NCI-H1436 treated with DMSO at 0.1 percent for 48 hours (cell line): ENCODE data around the gene ZNF565.
"Not testable (repeated sequence)": the region's sequence is repeated elsewhere in the genome, so short reads cannot be mapped to it uniquely, and the experiment has no call there.

Source experiments
- DNase-seq: peaks from one replicate; lab custom pipeline; 2025; lab: John Stamatoyannopoulos, UW

ZNF565 gene

GRCh38 chr19:36150586-36150985 lies 63.9 kb downstream of the ZNF565 start:
- DNase-seq = no peak

DNA sequence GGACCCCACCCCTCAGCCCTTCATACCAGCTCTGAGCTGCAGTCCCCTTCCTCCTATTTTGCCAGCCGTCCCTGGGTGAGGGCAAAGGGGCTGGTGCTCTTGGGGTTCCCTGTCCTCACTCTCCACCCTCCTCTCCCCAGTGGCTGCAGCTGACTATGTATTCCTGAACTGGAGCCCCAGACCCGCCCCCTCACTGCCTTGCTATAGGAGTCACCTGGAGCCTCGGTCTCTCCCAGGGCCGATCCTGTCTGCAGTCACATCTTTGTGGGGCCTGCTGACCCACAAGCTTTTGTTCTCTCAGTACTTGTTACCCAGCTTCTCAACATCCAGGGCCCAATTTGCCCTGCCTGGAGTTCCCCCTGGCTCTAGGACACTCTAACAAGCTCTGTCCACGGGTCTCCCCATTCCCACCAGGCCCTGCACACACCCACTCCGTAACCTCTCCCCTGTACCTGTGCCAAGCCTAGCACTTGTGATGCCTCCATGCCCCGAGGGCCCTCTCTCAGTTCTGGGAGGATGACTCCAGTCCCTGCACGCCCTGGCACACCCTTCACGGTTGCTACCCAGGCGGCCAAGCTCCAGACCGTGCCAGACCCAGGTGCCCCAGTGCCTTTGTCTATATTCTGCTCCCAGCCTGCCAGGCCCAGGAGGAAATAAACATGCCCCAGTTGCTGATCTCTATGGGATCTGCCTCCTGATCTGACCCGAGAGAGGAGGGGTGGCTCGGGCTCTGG lies 64.6 kb downstream of the ZNF565 start:
- no peak for DNase-seq

DNA sequence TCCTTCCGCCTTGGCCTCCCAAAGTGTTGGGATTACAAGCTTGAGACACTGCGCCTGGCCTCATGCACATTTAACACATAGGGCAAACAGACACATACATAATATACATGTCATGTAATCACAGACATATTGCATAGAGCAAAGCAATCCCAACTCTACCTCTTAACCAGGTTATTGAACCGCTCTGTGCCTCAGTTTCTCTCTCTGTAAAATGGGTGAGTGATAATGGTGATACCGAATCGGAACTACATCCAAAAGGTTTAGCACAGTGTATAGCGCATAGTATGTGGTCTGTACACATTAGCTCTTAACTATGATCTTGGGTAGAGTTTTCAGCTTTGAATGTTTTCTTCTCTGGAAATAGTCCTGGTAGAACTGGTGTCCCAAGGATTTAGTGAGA lies 69.8 kb downstream of the ZNF565 start:
- no peak for DNase-seq

DNA sequence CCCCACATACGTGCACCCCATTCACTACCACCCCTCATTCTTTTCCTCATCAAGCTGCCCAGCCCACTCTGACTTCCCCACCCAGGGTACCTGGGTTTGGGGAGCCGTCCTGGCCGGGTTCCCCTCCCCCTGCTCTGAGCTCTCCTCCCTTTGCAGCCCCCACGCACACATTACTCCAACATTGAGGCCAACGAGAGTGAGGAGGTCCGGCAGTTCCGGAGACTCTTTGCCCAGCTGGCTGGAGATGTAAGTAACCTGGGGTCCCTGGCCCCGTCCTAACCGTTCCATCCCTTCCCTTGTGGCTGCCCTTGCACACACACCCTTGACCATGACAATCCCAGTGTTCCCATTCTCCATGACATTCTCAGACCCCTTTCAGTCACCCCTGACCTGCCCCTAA lies 72.0 kb downstream of the ZNF565 start:
- no peak for DNase-seq

DNA sequence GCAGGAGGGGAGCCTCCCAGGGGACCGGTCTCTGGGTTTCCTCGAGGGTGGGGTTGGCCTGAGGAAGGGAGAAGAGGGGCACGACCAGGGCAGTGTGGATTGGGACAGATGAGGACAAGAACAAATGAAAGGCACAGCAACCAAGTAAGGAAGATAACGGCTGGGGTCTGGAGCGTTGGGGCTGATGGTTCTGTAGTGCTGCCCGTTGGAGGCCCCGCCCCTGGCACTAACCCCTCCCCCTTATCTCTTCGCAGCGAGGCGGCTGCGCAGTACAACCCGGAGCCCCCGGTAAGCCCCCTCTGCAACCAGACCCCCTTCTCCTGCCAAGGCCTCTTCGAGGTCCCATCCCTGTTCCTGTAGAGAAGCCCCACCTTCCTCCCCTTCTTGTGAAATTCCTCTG lies 72.4 kb downstream of the ZNF565 start:
- DNase-seq = no peak

DNA sequence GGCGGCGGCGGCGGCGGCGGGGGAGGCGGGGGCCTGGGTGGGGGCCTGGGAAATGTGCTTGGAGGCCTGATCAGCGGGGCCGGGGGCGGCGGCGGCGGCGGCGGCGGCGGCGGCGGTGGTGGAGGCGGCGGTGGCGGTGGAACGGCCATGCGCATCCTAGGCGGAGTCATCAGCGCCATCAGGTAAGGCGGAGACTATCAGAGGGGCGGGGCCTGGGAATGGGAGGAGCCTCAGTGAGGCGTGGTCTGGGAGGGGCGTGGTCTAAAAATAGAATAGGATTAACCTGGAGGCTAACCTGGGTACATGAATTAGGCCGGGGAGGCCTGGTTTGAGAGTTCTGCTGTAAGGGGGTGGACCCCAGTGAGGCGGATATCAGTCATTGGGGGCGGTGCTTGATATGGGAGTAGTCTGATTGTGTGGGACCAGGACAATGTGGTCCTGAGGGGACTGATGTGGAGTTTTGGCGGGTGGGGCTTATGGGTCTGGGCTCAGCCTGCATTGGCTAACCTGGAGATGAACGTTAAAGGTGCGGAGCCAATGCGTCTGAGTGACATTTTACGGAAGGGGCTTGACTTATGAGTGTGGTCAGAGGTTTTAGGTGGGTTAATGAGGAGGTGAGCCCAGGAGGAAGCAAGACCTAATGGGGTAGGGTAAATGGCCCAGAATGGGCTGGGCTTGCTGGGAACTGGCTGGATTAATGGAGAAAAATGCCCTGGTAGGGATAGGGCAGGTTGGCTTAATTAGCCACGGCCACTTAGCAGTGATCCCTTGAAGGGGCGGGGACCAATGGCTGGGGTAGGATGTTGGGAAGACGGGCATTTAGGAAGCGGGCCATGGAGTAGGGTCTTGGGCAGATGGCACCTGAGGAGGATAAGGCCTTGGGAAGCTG lies 73.2 kb downstream of the ZNF565 start:
- DNase-seq = peak; percentile 66

GRCh38 chr19:36140304-36141038 lies 74.0 kb downstream of the ZNF565 start:
- no peak for DNase-seq

DNA sequence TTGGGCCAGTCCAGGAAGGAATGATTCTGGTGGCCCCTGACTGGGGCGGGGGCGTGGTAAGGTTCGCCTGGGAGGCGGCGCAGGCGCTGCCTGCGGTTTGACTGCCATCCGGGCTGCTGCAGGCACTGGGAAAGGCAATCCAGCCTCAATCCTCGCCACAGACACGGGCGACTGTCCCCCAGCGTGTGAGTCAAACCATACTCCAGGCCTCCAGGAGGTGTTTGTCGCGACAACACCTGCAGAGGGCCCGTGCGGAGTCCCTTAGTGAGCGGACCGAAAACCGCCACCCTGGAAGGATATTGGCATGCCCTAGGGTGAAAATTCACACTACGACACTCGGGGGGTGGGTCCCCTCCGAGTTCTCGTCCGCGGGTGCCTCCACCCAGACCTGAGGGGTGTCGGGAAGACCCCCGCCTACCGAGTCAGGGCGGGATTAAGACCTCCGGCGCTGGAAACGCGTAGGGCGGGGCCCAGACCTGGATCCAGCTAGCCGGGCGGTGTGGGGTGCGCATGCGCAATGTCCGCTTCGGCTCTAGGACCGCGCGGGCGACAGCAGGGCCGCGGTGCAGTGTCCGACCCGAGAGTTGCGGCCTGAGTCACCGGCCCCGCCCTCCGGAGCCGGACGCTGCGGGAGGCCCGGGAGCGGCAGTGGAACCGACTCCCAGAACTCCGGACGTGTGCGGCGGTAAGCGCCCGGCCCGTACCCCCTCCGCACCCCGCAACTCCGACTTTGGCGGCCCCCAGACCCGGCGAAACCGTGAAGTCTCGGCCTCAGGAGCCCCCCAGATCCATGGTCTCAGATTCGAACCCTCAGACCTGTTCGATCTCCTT lies 74.8 kb downstream of the ZNF565 start, which contains the start of gene CAPNS1:
Gene CAPNS1 (plus strand): TSS at position 594 of the 831 bp plus-strand sequence. CDS start 946 bp downstream, outside the sequence.
- DNase-seq = peak; percentile 71

GRCh38 chr19:36139120-36139472 lies 75.4 kb downstream of the ZNF565 start:
- no peak for DNase-seq

- DNase-seq = no peak
Measured at GRCh38 chr19:36136964-36137686, 77.3 kb downstream of the ZNF565 start.

DNA sequence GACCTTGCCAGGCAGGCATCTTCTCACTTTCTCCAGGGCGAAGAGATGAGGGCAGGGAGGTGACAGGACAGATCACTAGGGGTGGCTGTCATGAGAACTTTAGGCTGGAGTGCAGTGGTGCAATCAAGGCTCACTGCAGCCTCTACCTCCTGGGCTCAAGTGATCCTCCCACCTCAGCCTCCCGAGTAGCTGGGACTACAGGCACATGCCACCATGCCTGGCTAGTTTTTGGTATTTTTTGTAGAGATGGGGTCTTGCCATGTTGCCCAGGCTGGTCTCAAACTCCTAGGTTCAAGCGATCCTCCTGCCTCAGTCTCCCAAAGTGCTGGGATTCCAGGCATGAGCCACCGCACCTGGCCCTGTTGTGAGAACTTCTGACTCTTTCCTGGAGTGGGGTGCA lies 79.6 kb downstream of the ZNF565 start:
- not testable (repeated sequence) for DNase-seq
